Panc1 (cell line): ENCODE measurements around the gene ABO. TPM values are rescaled to one million over a fixed set of nuclear protein-coding genes. Genes with fewer than 3 reads are reported as not detected.

Source experiments
- ATAC-seq: fragments of 200-7000 bp; cut with Tn5 transposase; 2 replicates; pipeline ENCODE4 v1.9.1; 2020; ENCODE audit warnings: mild to moderate bottlenecking, moderate library complexity
- BruUV-seq: library from RNA; stranded (reverse); fragments of 400-500 nt; replicated peaks from 2 replicates; lab custom pipeline; 2021; lab: Mats Ljungman, UMichigan
- CTCF ChIA-PET: fragments of 300-600 bp; sonication (Branson Sonifier 250); formaldehyde crosslinking; loops from one replicate; lab custom pipeline; 2022; ENCODE audit warnings: antibody characterized with exemption; lab: Charles Lee
- POLR2A ChIA-PET: fragments of 300-600 bp; sonication (Branson Sonifier 250); formaldehyde crosslinking; loops from one replicate; lab custom pipeline; 2022; ENCODE audit warnings: antibody characterized with exemption; lab: Charles Lee
- DNase-seq: peaks from one replicate; pipeline ENCODE4 v3.0.0-alpha.2; 2010; ENCODE audit warnings: low read depth, low spot score
- H3K27ac ChIP-seq: 2 replicates; pipeline ENCODE4 v1.5.1; 2011; ENCODE audit warnings: mild to moderate bottlenecking, low read length, inconsistent platforms
- H3K27me3 ChIP-seq: fragments of 200-500 bp; sonication (Bioruptor generic); 2 replicates; pipeline ENCODE4 v1.6.0; 2014; ENCODE audit warnings: low read length, inconsistent platforms; ENCODE audit not compliant: control insufficient read depth, insufficient read depth
- H3K36me3 ChIP-seq: fragments of 200-500 bp; sonication (Bioruptor generic); 2 replicates; pipeline ENCODE4 v1.5.1; 2014; ENCODE audit warnings: inconsistent platforms, mild to moderate bottlenecking, low read length, moderate library complexity; ENCODE audit not compliant: control insufficient read depth, insufficient read depth
- H3K4me1 ChIP-seq: 2 replicates; pipeline ENCODE4 v1.5.1; 2011; ENCODE audit warnings: inconsistent platforms, mild to moderate bottlenecking, low read length, moderate library complexity; ENCODE audit not compliant: control insufficient read depth, insufficient read depth
- H3K4me3 ChIP-seq, 2 experiments: 2 replicates each; pipeline ENCODE4 v1.5.1; 2011 to 2012; ENCODE audit warnings: low read depth in 2 of 2, low read length in 2 of 2, mild to moderate bottlenecking in 2 of 2, inconsistent platforms in 1 of 2, moderate library complexity in 1 of 2
- H3K9me3 ChIP-seq: fragments of 200-500 bp; sonication (Bioruptor generic); 2 replicates; pipeline ENCODE4 v1.5.1; 2014; ENCODE audit warnings: low read depth, mild to moderate bottlenecking, inconsistent platforms, low read length, moderate library complexity; ENCODE audit not compliant: control insufficient read depth, insufficient read depth
- CTCF ChIP-seq: fragments of 450-650 bp; IDR thresholded peaks from 2 replicates; pipeline ENCODE4 v1.5.1; 2017; ENCODE audit warnings: mild to moderate bottlenecking
- POLR2AphosphoS5 ChIP-seq: IDR thresholded peaks from 2 replicates; pipeline ENCODE4 v1.6.1; 2012; ENCODE audit warnings: mild to moderate bottlenecking, low read depth, low read length, moderate library complexity
- SIN3A ChIP-seq: IDR thresholded peaks from 2 replicates; pipeline ENCODE4 v1.6.1; 2012; ENCODE audit warnings: low read depth, mild to moderate bottlenecking, low read length, moderate library complexity, borderline replicate concordance; ENCODE audit not compliant: insufficient read depth
- TCF7L2 ChIP-seq: IDR thresholded peaks from 2 replicates; pipeline ENCODE4 v1.6.1; 2011; ENCODE audit warnings: mild to moderate bottlenecking, low read depth, low read length, inconsistent platforms
- in situ Hi-C: cut with HindIII; loops from 2 replicates; pipeline ENCODE4 v1.10.0; 2016; ENCODE audit warnings: low sequenced_read_pairs, low pct_unique_long_range_greater_than_20kb
- intact Hi-C: fragments of 100-400 bp; cut with micrococcal nuclease; formaldehyde crosslinking; loops from one replicate; pipeline ENCODE4 v1.10.0; 2022; ENCODE audit not compliant: unreplicated experiment
- total RNA-seq: library from RNA; stranded (reverse); gene quantifications from one replicate; pipeline ENCODE4 v1.2.1, GENCODE V29; 2021; ENCODE audit not compliant: unreplicated experiment
- TF ChIP-seq, protein P1 (sequence below), 2 experiments: IDR thresholded peaks; 2 replicates each; pipeline ENCODE4 v1.6.1; 2011 to 2012; ENCODE audit warnings: low read depth in 2 of 2, control low read depth in 1 of 2, low read length in 1 of 2, mild to moderate bottlenecking in 1 of 2, moderate library complexity in 1 of 2; ENCODE audit not compliant: insufficient read depth in 1 of 2

ABO gene
- total RNA-seq, 1 experiment from 2014 or later, result 0.10 TPM

GRCh38 chr9:133227242-133227860 is 47.6 kb downstream of the ABO start:
- in situ Hi-C loops (no loop called here), intact Hi-C loops (no loop called here)
- H3K27me3 ChIP-seq, result no peaks in the 10 kb centered on the region
- H3K9me3 ChIP-seq, result no peaks in the 10 kb centered on the region
- H3K36me3 ChIP-seq, result no peaks in the 10 kb centered on the region
- POLR2A ChIA-PET, result interaction anchor here (0.6 kb wide), 1 partner anchor 357 kb away, joined by 3 read pairs; no protein-coding TSS in a partner anchor
- CTCF ChIA-PET, result no interaction called here
- H3K4me1 ChIP-seq, result no peaks in the 10 kb centered on the region
- DNase-seq (no peak), ATAC-seq (no peak)
- no peak overlapping the region for H3K27ac ChIP-seq
- no peak overlapping the region for H3K4me3 ChIP-seq
- TF ChIP-seq SIN3A, result no peak
- no peak for TF ChIP-seq POLR2AphosphoS5
- no TSS peak for BruUV-seq

- H3K9me3 ChIP-seq, result no peaks in the 10 kb centered on the region
- in situ Hi-C loops (no loop called here), intact Hi-C loops (no loop called here)
- no peaks in the 10 kb centered on the region for H3K27me3 ChIP-seq
- H3K27ac ChIP-seq, result no peak overlapping the region
- BruUV-seq, result no TSS peak
- POLR2A ChIA-PET, result no interaction called here
- ATAC-seq (no peak), DNase-seq (no peak)
- TF ChIP-seq POLR2AphosphoS5 (no peak), CTCF (no peak), SIN3A (no peak), TCF7L2 (no peak)
- TF ChIP-seq, protein P1, sequence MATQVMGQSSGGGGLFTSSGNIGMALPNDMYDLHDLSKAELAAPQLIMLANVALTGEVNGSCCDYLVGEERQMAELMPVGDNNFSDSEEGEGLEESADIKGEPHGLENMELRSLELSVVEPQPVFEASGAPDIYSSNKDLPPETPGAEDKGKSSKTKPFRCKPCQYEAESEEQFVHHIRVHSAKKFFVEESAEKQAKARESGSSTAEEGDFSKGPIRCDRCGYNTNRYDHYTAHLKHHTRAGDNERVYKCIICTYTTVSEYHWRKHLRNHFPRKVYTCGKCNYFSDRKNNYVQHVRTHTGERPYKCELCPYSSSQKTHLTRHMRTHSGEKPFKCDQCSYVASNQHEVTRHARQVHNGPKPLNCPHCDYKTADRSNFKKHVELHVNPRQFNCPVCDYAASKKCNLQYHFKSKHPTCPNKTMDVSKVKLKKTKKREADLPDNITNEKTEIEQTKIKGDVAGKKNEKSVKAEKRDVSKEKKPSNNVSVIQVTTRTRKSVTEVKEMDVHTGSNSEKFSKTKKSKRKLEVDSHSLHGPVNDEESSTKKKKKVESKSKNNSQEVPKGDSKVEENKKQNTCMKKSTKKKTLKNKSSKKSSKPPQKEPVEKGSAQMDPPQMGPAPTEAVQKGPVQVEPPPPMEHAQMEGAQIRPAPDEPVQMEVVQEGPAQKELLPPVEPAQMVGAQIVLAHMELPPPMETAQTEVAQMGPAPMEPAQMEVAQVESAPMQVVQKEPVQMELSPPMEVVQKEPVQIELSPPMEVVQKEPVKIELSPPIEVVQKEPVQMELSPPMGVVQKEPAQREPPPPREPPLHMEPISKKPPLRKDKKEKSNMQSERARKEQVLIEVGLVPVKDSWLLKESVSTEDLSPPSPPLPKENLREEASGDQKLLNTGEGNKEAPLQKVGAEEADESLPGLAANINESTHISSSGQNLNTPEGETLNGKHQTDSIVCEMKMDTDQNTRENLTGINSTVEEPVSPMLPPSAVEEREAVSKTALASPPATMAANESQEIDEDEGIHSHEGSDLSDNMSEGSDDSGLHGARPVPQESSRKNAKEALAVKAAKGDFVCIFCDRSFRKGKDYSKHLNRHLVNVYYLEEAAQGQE (IDR thresholded peaks at IDR 0.05; ENCODE audit: insufficient read depth in 1 of 2, low read depth in 2 of 2, low read length in 1 of 2), result no peak
- CTCF ChIA-PET, result no interaction called here
- H3K4me3 ChIP-seq, result no peak overlapping the region
- no peaks in the 10 kb centered on the region for H3K4me1 ChIP-seq
- no peaks in the 10 kb centered on the region for H3K36me3 ChIP-seq
Observed at GRCh38 chr9:133226219-133227171, 48.5 kb downstream of the ABO start.
